CD14-positive monocyte (primary cell): ENCODE data around the gene CHTF8. TPM values are rescaled to one million over a fixed set of nuclear protein-coding genes. Genes with fewer than 3 reads are reported as not detected.

Source experiments
- DNase-seq, 3 donors: peaks; one replicate each; pipeline ENCODE4 v3.0.0-alpha.2; 2011 to 2022
- H2AFZ ChIP-seq: 2 replicates; pipeline ENCODE4 v1.6.0; 2012; ENCODE audit warnings: mild to moderate bottlenecking, low read depth, low read length, inconsistent platforms; ENCODE audit not compliant: insufficient read depth, poor library complexity, severe bottlenecking
- H3K27ac ChIP-seq, 2 donors: 1 replicate in 1 of 2; 2 replicates in 1 of 2; pipeline ENCODE4 v1.5.1; 2012 to 2013; ENCODE audit warnings: low read length in 2 of 2, control low read depth in 1 of 2, inconsistent platforms in 1 of 2, low read depth in 1 of 2, mild to moderate bottlenecking in 1 of 2
- H3K27me3 ChIP-seq, 2 donors: one replicate each; pipeline versions ENCODE4 v1.6.0 to v1.6.1; 2011 to 2013; ENCODE audit warnings: low read length in 2 of 2; ENCODE audit not compliant: control insufficient read depth in 2 of 2, insufficient read depth in 2 of 2
- H3K36me3 ChIP-seq, 2 donors: replicated peaks in 1 of 2; 1 replicate in 1 of 2; 2 replicates in 1 of 2; pipeline versions ENCODE4 v1.5.1 to v1.6.1; 2012 to 2013; ENCODE audit warnings: low read length in 2 of 2, control low read depth in 1 of 2, inconsistent platforms in 1 of 2, mild to moderate bottlenecking in 1 of 2; ENCODE audit not compliant: insufficient read depth in 2 of 2, control insufficient read depth in 1 of 2
- H3K4me1 ChIP-seq, 2 donors: 1 replicate in 1 of 2; 2 replicates in 1 of 2; pipeline versions ENCODE4 v1.5.1 to v1.6.1; 2012 to 2013; ENCODE audit warnings: low read length in 2 of 2, control low read depth in 1 of 2, inconsistent platforms in 1 of 2, mild to moderate bottlenecking in 1 of 2, moderate library complexity in 1 of 2; ENCODE audit not compliant: insufficient read depth in 2 of 2, control insufficient read depth in 1 of 2
- H3K4me2 ChIP-seq: replicated peaks from 2 replicates; pipeline ENCODE3; 2012; ENCODE audit warnings: low read length, moderate library complexity, mild to moderate bottlenecking; ENCODE audit not compliant: poor library complexity, severe bottlenecking; ENCODE audit errors: extremely low read depth
- H3K4me3 ChIP-seq, 3 experiments: fragments of 200-600 bp in 1 of 3; sonication (generic) in 1 of 3; replicated peaks in 1 of 3; 1 replicate in 2 of 3; 2 replicates in 1 of 3; pipeline ENCODE4 v1.5.1; 2011 to 2013; ENCODE audit warnings: low read length in 3 of 3, mild to moderate bottlenecking in 3 of 3, control low read depth in 2 of 3, low read depth in 2 of 3, inconsistent platforms in 1 of 3, moderate library complexity in 1 of 3
- H3K79me2 ChIP-seq: 2 replicates; pipeline ENCODE4 v1.6.0; 2012; ENCODE audit warnings: mild to moderate bottlenecking, control low read depth, inconsistent platforms, low read length, moderate library complexity; ENCODE audit not compliant: insufficient read depth
- H3K9ac ChIP-seq: 2 replicates; pipeline ENCODE4 v1.6.0; 2017; ENCODE audit warnings: low read length, mild to moderate bottlenecking; ENCODE audit not compliant: insufficient read depth, poor library complexity, severe bottlenecking
- H3K9me3 ChIP-seq, 2 donors: replicated peaks in 1 of 2; 1 replicate in 1 of 2; 2 replicates in 1 of 2; pipeline versions ENCODE4 v1.5.1 to v1.6.1; 2012 to 2013; ENCODE audit warnings: low read length in 2 of 2, control low read depth in 1 of 2; ENCODE audit not compliant: control insufficient read depth in 1 of 2, insufficient read depth in 1 of 2
- H4K20me1 ChIP-seq: 2 replicates; pipeline ENCODE4 v1.6.0; 2012; ENCODE audit warnings: mild to moderate bottlenecking, low read length, control low read depth, moderate library complexity; ENCODE audit not compliant: insufficient read depth
- H3K27ac Mint-ChIP-seq, 7 donors: one replicate each; pipeline ENCODE4 v1.8.0; 2020; ENCODE audit warnings: mild to moderate bottlenecking in 7 of 7, mixed read lengths in 7 of 7, moderate library complexity in 6 of 7, inconsistent platforms in 2 of 7
- H3K27me3 Mint-ChIP-seq, 3 donors: one replicate each; pipeline ENCODE4 v1.8.0; 2021 to 2022; ENCODE audit warnings: low read depth in 3 of 3, mild to moderate bottlenecking in 3 of 3, mixed read lengths in 3 of 3, moderate library complexity in 3 of 3, inconsistent platforms in 1 of 3
- H3K36me3 Mint-ChIP-seq, 2 donors: one replicate each; pipeline ENCODE4 v1.8.0; 2020; ENCODE audit warnings: mixed read lengths in 2 of 2, inconsistent platforms in 1 of 2, mild to moderate bottlenecking in 1 of 2
- H3K4me1 Mint-ChIP-seq: one replicate; pipeline ENCODE4 v1.8.0; 2020; ENCODE audit warnings: mild to moderate bottlenecking, mixed read lengths
- H3K4me3 Mint-ChIP-seq, 2 donors: one replicate each; pipeline ENCODE4 v1.8.0; 2020; ENCODE audit warnings: mild to moderate bottlenecking in 2 of 2, mixed read lengths in 2 of 2, moderate library complexity in 1 of 2
- H3K9me3 Mint-ChIP-seq, 7 donors: one replicate each; pipeline ENCODE4 v1.8.0; 2020 to 2022; ENCODE audit warnings: mixed read lengths in 7 of 7, mild to moderate bottlenecking in 6 of 7, moderate library complexity in 6 of 7, inconsistent platforms in 2 of 7
- CTCF ChIP-seq: fragments of 200-600 bp; IDR thresholded peaks from one replicate; pipeline ENCODE4 v1.8.0; 2022; ENCODE audit warnings: antibody characterized with exemption, mild to moderate bottlenecking
- WGBS: methylation state at CpG from one replicate; pipeline ENCODE4 v1.1.5; 2013; ENCODE audit warnings: missing lambda C conversion rate; ENCODE audit not compliant: insufficient coverage; 5-methylcytosine and 5-hydroxymethylcytosine counted together
- intact Hi-C, 2 donors: fragments of 100-400 bp; cut with micrococcal nuclease; formaldehyde crosslinking; loops; one replicate each; pipeline versions ENCODE4 v1.15.0 to v1.15.1; 2023
- polyA plus RNA-seq, 3 donors: library from polyadenylated mRNA; depleted of rRNA in 1 of 3; unstranded in 2 of 3; stranded (reverse) in 1 of 3; fragments of 300-500 nt in 2 of 3; fragments of >200 nt in 1 of 3; fragmentation: Illumina TruSeq in 2 of 3; gene quantifications; 1 replicate in 2 of 3; 2 replicates in 1 of 3; pipeline ENCODE4 v1.2.3, GENCODE V29; 2012 to 2021

Gene CHTF8
- polyA plus RNA-seq, 3 donors: 45.9 to 172 (median 158) TPM

- Histone ChIP-seq H3K36me3 (no peaks in the 10 kb centered on the region), H3K4me2 (no peak overlapping the region), H3K4me3 (no peak overlapping the region), H3K9me3 (peaks cover 0 to under 1% of the 10 kb centered on the region in 2 donors), H3K27ac (no peak overlapping the region), H2AFZ (no peak overlapping the region), H4K20me1 (no peaks in the 10 kb centered on the region), H3K9ac (no peak overlapping the region), H3K79me2 (no peaks in the 10 kb centered on the region), H3K27me3 (peaks cover 5 to 13% of the 10 kb centered on the region in 2 donors), H3K4me1 (no peaks in the 10 kb centered on the region)
- WGBS: 91% methylated on average over 10 of the region's 11 CpGs
- Mint-ChIP-seq H3K9me3 (peaks cover 0 to 7% (median 0%) of the 10 kb centered on the region in 7 donors), H3K27ac (peak overlapping the region in 1 of 7 donors; percentile 68), H3K4me1 (peaks cover under 1% of the 10 kb centered on the region), H3K36me3 (peaks cover 0 to 2% of the 10 kb centered on the region in 2 donors), H3K27me3 (peaks cover 30 to 34% (median 34%) of the 10 kb centered on the region in 3 donors), H3K4me3 (no peak overlapping the region)
- no peak for TF ChIP-seq CTCF
- no peak for DNase-seq
- intact Hi-C loops: no loop called here
Observed at GRCh38 chr16:69100071-69100691, 32.2 kb downstream of the CHTF8 start.

- DNase-seq: no peak
- H4K20me1 ChIP-seq: no peaks in the 10 kb centered on the region
- H2AFZ ChIP-seq: no peak overlapping the region
- WGBS: 93% methylated on average over 3 of the region's 6 CpGs
- no peak overlapping the region for H3K27ac ChIP-seq
- H3K27me3 Mint-ChIP-seq: peaks cover 2 to 8% (median 4%) of the 10 kb centered on the region in 3 donors
- H3K36me3 ChIP-seq: no peaks in the 10 kb centered on the region
- no peak for TF ChIP-seq CTCF
- H3K9me3 Mint-ChIP-seq: no peaks in the 10 kb centered on the region
- H3K36me3 Mint-ChIP-seq: no peaks in the 10 kb centered on the region
- intact Hi-C loops: no loop called here
- H3K4me1 Mint-ChIP-seq: no peaks in the 10 kb centered on the region
- no peaks in the 10 kb centered on the region for H3K4me1 ChIP-seq
- H3K27ac Mint-ChIP-seq: no peak overlapping the region
- H3K79me2 ChIP-seq: no peaks in the 10 kb centered on the region
- no peak overlapping the region for H3K4me3 ChIP-seq
- no peak overlapping the region for H3K4me3 Mint-ChIP-seq
- H3K9me3 ChIP-seq: no peaks in the 10 kb centered on the region
- no peak overlapping the region for H3K9ac ChIP-seq
- H3K4me2 ChIP-seq: no peak overlapping the region
- no peaks in the 10 kb centered on the region for H3K27me3 ChIP-seq
Observed at GRCh38 chr16:69095193-69095592, 37.2 kb downstream of the CHTF8 start.
